Stimulated activated CD8-positive, alpha-beta memory T cell treated with anti-CD3 and anti-CD28 coated beads, Interleukin-12 subunit alpha, Interleukin-12 subunit beta, amount 100 ng/mL, for 1 hour (primary cell): Measurements from ENCODE around the gene ERH.
"Not testable (repeated sequence)": the region's sequence is repeated elsewhere in the genome, so short reads cannot be mapped to it uniquely, and the experiment has no call there.

Source experiments
- DNase-seq: peaks from one replicate; pipeline ENCODE4 v3.0.0-alpha.2; 2020; ENCODE audit warnings: low read depth

Gene ERH

GRCh38 chr14:69398053-69398817 lies at the start of gene ERH, which contains the start of gene SLC39A9:
TSS of gene ERH (minus strand) at chr14:69398299. CDS start at chr14:69398233, 66 bp downstream.
TSS of gene SLC39A9 (plus strand) at chr14:69398692. CDS start at chr14:69399370, 678 bp downstream.
- peak; percentile 90 for DNase-seq

GRCh38 chr14:69443296-69443805 lies 45.3 kb upstream of the ERH start:
- DNase-seq: no peak

- no peak for DNase-seq
Measured at GRCh38 chr14:69441948-69442347, 43.8 kb upstream of the ERH start.

- DNase-seq: no peak
Measured at GRCh38 chr14:69439521-69440270, 41.6 kb upstream of the ERH start.

- DNase-seq: no peak
Measured at GRCh38 chr14:69432364-69432763, 34.3 kb upstream of the ERH start.

GRCh38 chr14:69430306-69430939 lies 32.3 kb upstream of the ERH start:
- DNase-seq: no peak

- DNase-seq: no peak
Measured at GRCh38 chr14:69429643-69430042, 31.5 kb upstream of the ERH start.

GRCh38 chr14:69428289-69428998 lies 30.3 kb upstream of the ERH start:
- DNase-seq: no peak

- no peak for DNase-seq
Measured at GRCh38 chr14:69427596-69427995, 29.5 kb upstream of the ERH start.

- DNase-seq: no peak
Measured at GRCh38 chr14:69424149-69424923, 26.2 kb upstream of the ERH start.

GRCh38 chr14:69423279-69423678 lies 25.2 kb upstream of the ERH start:
- no peak for DNase-seq

- DNase-seq: not testable (repeated sequence)
Measured at GRCh38 chr14:69416087-69416486, 18.0 kb upstream of the ERH start.

GRCh38 chr14:69413483-69413882 lies 15.4 kb upstream of the ERH start:
- no peak for DNase-seq

GRCh38 chr14:69408331-69408960 lies 10.3 kb upstream of the ERH start:
- no peak for DNase-seq

GRCh38 chr14:69405762-69406161 lies 7.7 kb upstream of the ERH start:
- no peak for DNase-seq

GRCh38 chr14:69404883-69405282 lies 6.8 kb upstream of the ERH start:
- no peak for DNase-seq

GRCh38 chr14:69404478-69404877 lies 6.4 kb upstream of the ERH start:
- DNase-seq: no peak

- DNase-seq: no peak
Measured at GRCh38 chr14:69401841-69402240, 3.7 kb upstream of the ERH start.

- no peak for DNase-seq
Measured at GRCh38 chr14:69400154-69400553, 2.1 kb upstream of the ERH start.

- no peak for DNase-seq
Measured at GRCh38 chr14:69399750-69400149, 1.7 kb upstream of the ERH start.

GRCh38 chr14:69398818-69399210 lies 715 bp upstream of the ERH start:
- peak; percentile 21 for DNase-seq
